Measurements from ENCODE around the gene AP1S3.

Gene AP1S3

DNA sequence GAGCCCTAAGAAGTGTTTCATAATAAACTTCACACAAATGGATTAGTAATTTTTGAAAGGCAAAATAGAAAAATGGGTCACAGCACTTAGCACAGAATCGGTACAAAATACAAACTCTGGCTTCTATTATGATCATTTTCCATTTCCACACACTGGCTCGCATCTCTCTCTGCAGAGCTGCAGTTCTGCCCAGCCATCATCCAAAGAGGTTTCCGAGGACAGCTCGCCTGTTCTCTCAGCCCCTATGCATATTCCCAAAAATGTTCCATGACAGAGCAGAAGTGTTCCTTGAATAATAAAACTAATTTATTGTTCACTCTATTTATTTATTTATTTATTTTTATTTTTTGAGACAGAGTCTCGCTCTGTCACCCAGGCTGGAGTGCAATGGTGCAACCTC lies 115.6 kb downstream of the AP1S3 start (continued):
- TF ChIP-seq ZNF404 (tag by site-specific recombination; IDR thresholded peaks at IDR 0.05) (no peak), ZNF248 (tag by site-specific recombination; IDR thresholded peaks at IDR 0.05) (no peak), ZNF121 (tag by site-specific recombination; IDR thresholded peaks at IDR 0.05) (no peak), GFI1B (tag by site-specific recombination; IDR thresholded peaks at IDR 0.05) (no peak)

DNA sequence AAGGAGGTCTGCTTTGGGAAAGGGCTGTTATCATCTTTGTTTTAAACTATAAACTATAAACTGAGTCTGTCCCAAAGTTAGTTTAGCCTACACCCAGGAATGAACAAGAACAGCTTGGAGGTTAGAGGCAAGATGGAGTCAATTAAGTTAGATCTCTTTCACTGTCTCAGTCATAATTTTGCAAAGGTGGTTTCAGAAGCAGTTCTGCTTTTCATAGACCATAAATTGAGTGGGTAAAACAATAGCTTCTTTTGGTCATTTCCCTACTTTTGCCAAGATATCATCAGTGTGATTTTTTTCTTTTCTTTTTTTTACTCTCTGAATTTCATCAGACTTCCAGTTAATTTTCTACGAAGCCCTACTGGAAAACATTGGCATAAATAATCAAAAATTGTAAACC lies 117.0 kb downstream of the AP1S3 start:
- no peaks in the 10 kb centered on the region for H3K9me3 ChIP-seq (ENCODE audit: control insufficient read depth, insufficient read depth, low read depth, low read length)
- H3K4me3 ChIP-seq (ENCODE audit: low read depth, low read length): no peak overlapping the region
- ChIA-PET CTCF (interaction anchor here (0.7 kb wide), 1 partner anchor 58 kb away, joined by 4 read pairs; no protein-coding TSS in a partner anchor), POLR2A (no interaction called here)
- no peaks in the 10 kb centered on the region for H3K4me1 ChIP-seq (ENCODE audit: control insufficient read depth, insufficient read depth, low read length)
- TF ChIP-seq ZNF16 (tag by site-specific recombination; IDR thresholded peaks at IDR 0.05; ENCODE audit: low read depth): no peak
- TF ChIP-seq, protein P1, sequence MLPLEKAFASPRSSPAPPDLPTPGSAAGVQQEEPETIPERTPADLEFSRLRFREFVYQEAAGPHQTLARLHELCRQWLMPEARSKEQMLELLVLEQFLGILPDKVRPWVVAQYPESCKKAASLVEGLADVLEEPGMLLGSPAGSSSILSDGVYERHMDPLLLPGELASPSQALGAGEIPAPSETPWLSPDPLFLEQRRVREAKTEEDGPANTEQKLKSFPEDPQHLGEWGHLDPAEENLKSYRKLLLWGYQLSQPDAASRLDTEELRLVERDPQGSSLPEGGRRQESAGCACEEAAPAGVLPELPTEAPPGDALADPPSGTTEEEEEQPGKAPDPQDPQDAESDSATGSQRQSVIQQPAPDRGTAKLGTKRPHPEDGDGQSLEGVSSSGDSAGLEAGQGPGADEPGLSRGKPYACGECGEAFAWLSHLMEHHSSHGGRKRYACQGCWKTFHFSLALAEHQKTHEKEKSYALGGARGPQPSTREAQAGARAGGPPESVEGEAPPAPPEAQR (tag by site-specific recombination; IDR thresholded peaks at IDR 0.05): no peak
- no peak for TF ChIP-seq ZNF473 (tag by site-specific recombination; IDR thresholded peaks at IDR 0.05)
- TF ChIP-seq, protein P2, sequence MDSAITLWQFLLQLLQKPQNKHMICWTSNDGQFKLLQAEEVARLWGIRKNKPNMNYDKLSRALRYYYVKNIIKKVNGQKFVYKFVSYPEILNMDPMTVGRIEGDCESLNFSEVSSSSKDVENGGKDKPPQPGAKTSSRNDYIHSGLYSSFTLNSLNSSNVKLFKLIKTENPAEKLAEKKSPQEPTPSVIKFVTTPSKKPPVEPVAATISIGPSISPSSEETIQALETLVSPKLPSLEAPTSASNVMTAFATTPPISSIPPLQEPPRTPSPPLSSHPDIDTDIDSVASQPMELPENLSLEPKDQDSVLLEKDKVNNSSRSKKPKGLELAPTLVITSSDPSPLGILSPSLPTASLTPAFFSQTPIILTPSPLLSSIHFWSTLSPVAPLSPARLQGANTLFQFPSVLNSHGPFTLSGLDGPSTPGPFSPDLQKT (IDR thresholded peaks at IDR 0.05; ENCODE audit: borderline replicate concordance, low read depth, low read length): no peak
- TF ChIP-seq, protein P3, sequence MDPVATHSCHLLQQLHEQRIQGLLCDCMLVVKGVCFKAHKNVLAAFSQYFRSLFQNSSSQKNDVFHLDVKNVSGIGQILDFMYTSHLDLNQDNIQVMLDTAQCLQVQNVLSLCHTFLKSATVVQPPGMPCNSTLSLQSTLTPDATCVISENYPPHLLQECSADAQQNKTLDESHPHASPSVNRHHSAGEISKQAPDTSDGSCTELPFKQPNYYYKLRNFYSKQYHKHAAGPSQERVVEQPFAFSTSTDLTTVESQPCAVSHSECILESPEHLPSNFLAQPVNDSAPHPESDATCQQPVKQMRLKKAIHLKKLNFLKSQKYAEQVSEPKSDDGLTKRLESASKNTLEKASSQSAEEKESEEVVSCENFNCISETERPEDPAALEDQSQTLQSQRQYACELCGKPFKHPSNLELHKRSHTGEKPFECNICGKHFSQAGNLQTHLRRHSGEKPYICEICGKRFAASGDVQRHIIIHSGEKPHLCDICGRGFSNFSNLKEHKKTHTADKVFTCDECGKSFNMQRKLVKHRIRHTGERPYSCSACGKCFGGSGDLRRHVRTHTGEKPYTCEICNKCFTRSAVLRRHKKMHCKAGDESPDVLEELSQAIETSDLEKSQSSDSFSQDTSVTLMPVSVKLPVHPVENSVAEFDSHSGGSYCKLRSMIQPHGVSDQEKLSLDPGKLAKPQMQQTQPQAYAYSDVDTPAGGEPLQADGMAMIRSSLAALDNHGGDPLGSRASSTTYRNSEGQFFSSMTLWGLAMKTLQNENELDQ (tag by site-specific recombination; IDR thresholded peaks at IDR 0.05; ENCODE audit: low read depth): no peak
- TF ChIP-seq ZNF223 (tag by site-specific recombination; IDR thresholded peaks at IDR 0.05): no peak
- no peak for TF ChIP-seq ZNF324 (tag by site-specific recombination; IDR thresholded peaks at IDR 0.05)
- no peak for TF ChIP-seq ZNF169 (tag by site-specific recombination; IDR thresholded peaks at IDR 0.05)
- TF ChIP-seq, protein P4, sequence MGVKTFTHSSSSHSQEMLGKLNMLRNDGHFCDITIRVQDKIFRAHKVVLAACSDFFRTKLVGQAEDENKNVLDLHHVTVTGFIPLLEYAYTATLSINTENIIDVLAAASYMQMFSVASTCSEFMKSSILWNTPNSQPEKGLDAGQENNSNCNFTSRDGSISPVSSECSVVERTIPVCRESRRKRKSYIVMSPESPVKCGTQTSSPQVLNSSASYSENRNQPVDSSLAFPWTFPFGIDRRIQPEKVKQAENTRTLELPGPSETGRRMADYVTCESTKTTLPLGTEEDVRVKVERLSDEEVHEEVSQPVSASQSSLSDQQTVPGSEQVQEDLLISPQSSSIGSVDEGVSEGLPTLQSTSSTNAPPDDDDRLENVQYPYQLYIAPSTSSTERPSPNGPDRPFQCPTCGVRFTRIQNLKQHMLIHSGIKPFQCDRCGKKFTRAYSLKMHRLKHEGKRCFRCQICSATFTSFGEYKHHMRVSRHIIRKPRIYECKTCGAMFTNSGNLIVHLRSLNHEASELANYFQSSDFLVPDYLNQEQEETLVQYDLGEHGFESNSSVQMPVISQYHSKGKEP (tag by site-specific recombination; IDR thresholded peaks at IDR 0.05): no peak
- no peak for TF ChIP-seq YY1 (tag by site-specific recombination; IDR thresholded peaks at IDR 0.05)
- TF ChIP-seq, protein P5, sequence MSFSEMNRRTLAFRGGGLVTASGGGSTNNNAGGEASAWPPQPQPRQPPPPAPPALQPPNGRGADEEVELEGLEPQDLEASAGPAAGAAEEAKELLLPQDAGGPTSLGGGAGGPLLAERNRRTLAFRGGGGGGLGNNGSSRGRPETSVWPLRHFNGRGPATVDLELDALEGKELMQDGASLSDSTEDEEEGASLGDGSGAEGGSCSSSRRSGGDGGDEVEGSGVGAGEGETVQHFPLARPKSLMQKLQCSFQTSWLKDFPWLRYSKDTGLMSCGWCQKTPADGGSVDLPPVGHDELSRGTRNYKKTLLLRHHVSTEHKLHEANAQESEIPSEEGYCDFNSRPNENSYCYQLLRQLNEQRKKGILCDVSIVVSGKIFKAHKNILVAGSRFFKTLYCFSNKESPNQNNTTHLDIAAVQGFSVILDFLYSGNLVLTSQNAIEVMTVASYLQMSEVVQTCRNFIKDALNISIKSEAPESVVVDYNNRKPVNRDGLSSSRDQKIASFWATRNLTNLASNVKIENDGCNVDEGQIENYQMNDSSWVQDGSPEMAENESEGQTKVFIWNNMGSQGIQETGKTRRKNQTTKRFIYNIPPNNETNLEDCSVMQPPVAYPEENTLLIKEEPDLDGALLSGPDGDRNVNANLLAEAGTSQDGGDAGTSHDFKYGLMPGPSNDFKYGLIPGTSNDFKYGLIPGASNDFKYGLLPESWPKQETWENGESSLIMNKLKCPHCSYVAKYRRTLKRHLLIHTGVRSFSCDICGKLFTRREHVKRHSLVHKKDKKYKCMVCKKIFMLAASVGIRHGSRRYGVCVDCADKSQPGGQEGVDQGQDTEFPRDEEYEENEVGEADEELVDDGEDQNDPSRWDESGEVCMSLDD (tag by site-specific recombination; IDR thresholded peaks at IDR 0.05): no peak
- TF ChIP-seq MEIS1 (CRISPR knock-in tag; IDR thresholded peaks at IDR 0.05; ENCODE audit: borderline replicate concordance): no peak
- no peak for TF ChIP-seq KLF1 (tag by site-specific recombination; IDR thresholded peaks at IDR 0.05)
- no peak for TF ChIP-seq ZNF549 (tag by site-specific recombination; IDR thresholded peaks at IDR 0.05)
- TF ChIP-seq ZNF791 (tag by site-specific recombination; IDR thresholded peaks at IDR 0.05): no peak
- no peak overlapping the region for H3K27ac ChIP-seq (ENCODE audit: extremely low read depth, low read depth, low read length)
- no peaks in the 10 kb centered on the region for H3K36me3 ChIP-seq (ENCODE audit: control insufficient read depth in 2 of 2, insufficient read depth in 1 of 2, low read length in 2 of 2)

Measured in HEK293 (cell line).